ENCODE results near the gene GATA3. TPM values are rescaled to one million over a fixed set of nuclear protein-coding genes. Genes with fewer than 3 reads are reported as not detected.

Gene GATA3
- total RNA-seq, 4 donors from 2014 or later: 0.35 to 1.3 (median 0.40) TPM; not detected in 1

DNA sequence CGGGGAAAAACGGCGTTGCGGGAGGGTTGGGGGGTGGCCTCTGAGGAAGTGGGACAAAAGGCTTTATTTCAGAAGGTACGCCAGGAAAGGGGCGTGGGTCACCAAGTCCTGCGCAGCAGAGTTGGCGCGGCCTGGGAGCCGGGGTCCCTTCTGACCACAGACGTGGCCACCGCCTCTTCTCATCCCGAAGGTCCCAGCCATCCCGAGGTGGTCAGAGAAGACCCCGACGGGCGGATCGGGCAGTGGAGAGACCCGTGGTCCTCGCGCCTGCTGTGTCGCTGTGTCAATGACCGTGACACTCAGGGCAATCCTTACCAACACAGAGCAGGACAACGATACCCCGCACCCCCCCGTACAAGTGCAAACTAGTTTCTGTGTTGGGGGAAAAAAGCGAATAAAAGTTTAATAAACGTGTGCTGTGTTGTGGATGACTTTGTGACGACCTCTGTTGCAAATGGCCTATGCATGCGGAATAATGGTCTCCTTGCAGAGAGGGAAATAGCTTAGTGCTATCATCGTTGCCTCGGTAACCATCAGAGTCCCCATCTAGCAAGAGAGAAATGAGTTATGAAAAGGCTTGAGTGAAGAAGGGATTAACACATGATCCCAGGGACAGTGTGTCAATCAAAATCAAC, 19.4 kb upstream of the GATA3 start:
- 9 to 16% methylated on average over 10 to 14 of the region's 32 CpGs for WGBS, 2 donors
- no peak for DNase-seq

DNA sequence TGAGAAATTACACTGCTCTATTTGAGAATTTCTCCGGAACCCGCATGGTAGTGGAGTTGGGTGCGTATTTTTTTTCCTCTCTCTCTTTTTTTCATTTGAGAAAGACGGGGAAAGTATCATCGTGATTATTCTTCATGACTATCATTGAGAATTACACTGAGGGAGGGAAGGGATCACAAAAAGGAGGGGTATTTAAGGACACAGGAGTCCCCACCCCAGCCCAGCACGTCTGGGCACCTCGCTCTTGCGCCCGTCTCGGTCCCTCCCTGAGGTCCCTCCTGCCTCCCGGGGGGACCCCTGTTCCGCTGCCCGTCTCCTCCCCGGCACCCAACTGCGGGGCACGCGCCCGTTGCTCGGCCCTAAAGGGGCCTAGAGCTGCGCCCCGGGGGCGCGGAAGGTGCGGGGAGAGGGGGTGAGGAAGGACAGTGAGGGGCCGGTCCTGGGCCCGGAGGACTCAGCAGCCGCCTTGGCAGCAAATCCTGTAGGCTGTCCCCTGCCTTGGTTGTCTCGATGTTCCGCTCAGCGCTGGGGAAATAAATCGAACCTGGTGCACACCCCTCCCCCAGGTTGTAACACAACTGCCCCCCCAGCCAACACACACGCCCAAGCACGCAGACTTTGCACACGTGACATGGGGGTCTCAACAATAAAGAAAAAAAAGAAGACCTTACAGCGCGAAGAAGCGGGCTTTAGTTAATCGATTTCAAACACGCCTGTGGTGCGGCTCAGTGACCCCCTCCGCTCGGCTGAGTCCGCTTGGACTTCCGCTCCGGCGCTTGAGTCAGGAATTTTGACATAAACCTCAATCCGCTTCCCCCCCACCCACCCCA, 18.6 kb upstream of the GATA3 start:
- Histone ChIP-seq H3K27me3 (peaks cover 37 to 100% (median 60%) of the 10 kb centered on the region in 4 donors), H3K4me3 (no peak overlapping the region), H3K36me3 (no peaks in the 10 kb centered on the region), H3K27ac (no peak overlapping the region), H3K4me1 (peaks cover 15 to 47% (median 18%) of the 10 kb centered on the region in 3 donors), H3K9me3 (no peaks in the 10 kb centered on the region)
- DNase-seq: no peak
- WGBS, 2 donors: 7 to 32% methylated on average over 10 to 29 of the region's 47 CpGs
- intact Hi-C loops (cut with DNase I): no loop called here
- TF ChIP-seq, protein P1, sequence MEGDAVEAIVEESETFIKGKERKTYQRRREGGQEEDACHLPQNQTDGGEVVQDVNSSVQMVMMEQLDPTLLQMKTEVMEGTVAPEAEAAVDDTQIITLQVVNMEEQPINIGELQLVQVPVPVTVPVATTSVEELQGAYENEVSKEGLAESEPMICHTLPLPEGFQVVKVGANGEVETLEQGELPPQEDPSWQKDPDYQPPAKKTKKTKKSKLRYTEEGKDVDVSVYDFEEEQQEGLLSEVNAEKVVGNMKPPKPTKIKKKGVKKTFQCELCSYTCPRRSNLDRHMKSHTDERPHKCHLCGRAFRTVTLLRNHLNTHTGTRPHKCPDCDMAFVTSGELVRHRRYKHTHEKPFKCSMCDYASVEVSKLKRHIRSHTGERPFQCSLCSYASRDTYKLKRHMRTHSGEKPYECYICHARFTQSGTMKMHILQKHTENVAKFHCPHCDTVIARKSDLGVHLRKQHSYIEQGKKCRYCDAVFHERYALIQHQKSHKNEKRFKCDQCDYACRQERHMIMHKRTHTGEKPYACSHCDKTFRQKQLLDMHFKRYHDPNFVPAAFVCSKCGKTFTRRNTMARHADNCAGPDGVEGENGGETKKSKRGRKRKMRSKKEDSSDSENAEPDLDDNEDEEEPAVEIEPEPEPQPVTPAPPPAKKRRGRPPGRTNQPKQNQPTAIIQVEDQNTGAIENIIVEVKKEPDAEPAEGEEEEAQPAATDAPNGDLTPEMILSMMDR (IDR thresholded peaks at IDR 0.05): no peak
- TF ChIP-seq POLR2A (IDR thresholded peaks at IDR 0.05): no peak

More for the DNA sequence above, 19.4 kb upstream of the GATA3 start:
- intact Hi-C loops (cut with DNase I): no loop called here
- peak overlapping the region in 2 of 4 donors; percentile 26 to 50 for H3K4me3 ChIP-seq
- H3K27me3 ChIP-seq: peaks cover 37 to 100% (median 57%) of the 10 kb centered on the region in 4 donors
- H3K36me3 ChIP-seq: no peaks in the 10 kb centered on the region
- TF ChIP-seq, protein P1 (IDR thresholded peaks at IDR 0.05): no peak
- TF ChIP-seq POLR2A (IDR thresholded peaks at IDR 0.05): no peak
- H3K4me1 ChIP-seq: peaks cover 15 to 47% (median 18%) of the 10 kb centered on the region in 3 donors
- no peak overlapping the region for H3K27ac ChIP-seq
- H3K9me3 ChIP-seq: no peaks in the 10 kb centered on the region

DNA sequence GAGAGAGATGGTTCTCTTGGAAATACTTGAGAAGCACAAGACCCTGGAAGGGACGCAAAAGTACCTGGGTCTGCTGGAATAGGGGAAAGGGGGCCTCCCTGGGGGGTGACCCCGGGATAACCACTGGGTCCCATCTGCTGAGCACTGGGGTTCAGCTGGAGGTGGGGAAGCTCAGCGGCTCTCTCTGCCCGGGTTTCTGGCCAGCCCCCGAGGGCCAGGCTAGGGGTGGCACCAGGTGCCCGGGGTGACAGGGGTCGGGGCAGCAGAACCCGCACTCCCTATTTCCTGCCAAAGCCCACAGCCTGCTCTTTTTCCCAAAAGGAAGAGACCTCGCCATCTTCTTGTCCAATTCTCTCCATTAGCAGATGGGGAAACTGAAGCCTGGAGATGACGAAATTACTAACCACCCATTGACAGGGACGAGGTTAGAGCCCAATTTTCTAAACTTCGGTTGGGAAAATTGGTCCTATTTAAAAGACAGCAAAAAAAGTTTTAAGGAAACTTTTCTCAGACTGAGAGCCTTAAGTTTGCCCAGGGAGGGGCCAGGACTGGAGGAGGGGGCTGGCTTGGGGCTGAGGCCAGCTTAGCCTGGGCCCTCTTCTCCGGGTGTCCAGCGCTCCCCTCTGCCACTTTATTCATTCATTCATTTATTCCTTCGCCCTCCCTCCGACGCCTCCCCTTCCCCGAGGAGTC, 17.8 kb upstream of the GATA3 start:
- 12 to 14% methylated on average over 8 to 18 of the region's 18 CpGs for WGBS, 2 donors
- Histone ChIP-seq H3K9me3 (no peaks in the 10 kb centered on the region), H3K36me3 (no peaks in the 10 kb centered on the region), H3K27ac (no peak overlapping the region), H3K4me1 (peaks cover 15 to 47% (median 18%) of the 10 kb centered on the region in 3 donors), H3K27me3 (peaks cover 37 to 100% (median 64%) of the 10 kb centered on the region in 4 donors), H3K4me3 (no peak overlapping the region)
- DNase-seq: no peak
- no peak for TF ChIP-seq POLR2A (IDR thresholded peaks at IDR 0.05)
- TF ChIP-seq, protein P1 (IDR thresholded peaks at IDR 0.05): no peak
- intact Hi-C loops (cut with DNase I): no loop called here

DNA sequence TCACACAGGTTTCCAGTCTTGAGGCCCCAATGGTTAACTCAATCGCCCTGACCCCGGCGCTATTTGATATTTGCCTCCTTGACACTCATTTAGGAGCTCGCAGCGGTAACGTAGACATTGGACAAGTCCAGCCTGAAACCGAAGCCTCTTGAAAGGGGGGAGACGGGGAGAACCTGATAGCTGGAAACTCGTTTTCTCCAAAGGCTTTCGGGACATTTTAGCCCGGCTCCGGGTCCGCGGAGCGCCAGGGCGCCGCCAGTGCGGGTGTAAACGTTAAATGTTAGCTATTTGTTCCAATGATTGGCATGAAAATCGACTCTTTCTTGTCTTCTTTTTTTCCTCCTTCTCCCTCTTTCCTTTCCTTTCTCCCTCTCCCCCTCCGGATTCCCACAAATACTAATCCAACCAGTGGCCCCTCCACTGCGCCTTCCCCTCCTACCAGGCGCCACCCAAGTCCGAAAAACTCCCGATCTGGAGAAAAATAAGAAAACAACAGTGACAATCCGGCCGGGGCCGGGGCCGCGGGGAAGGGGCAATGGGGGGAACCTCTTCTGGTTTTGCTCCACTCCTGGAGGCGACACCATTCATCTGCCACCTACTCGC, 17.2 kb upstream of the GATA3 start:
- TF ChIP-seq, protein P1 (IDR thresholded peaks at IDR 0.05): no peak
- no peak for TF ChIP-seq POLR2A (IDR thresholded peaks at IDR 0.05)
- peaks cover 15 to 52% (median 18%) of the 10 kb centered on the region in 3 donors for H3K4me1 ChIP-seq
- no peak overlapping the region for H3K4me3 ChIP-seq
- H3K27ac ChIP-seq: no peak overlapping the region
- WGBS, 2 donors: 12 to 14% methylated on average over 27 to 32 of the region's 32 CpGs
- peaks cover 37 to 100% (median 67%) of the 10 kb centered on the region in 4 donors for H3K27me3 ChIP-seq
- H3K9me3 ChIP-seq: no peaks in the 10 kb centered on the region
- intact Hi-C loops (cut with DNase I): no loop called here
- H3K36me3 ChIP-seq: no peaks in the 10 kb centered on the region
- no peak for DNase-seq

Data from esophagus squamous epithelium (tissue), 5 donors.